A673 (cell line): ENCODE results near the gene TAF6. TPM values are rescaled to one million over a fixed set of nuclear protein-coding genes. Genes with fewer than 3 reads are reported as not detected.
"Not testable (repeated sequence)": the region's sequence is repeated elsewhere in the genome, so short reads cannot be mapped to it uniquely, and the experiment has no call there.

Experiments
- BruUV-seq: library from RNA; stranded (reverse); fragments of 400-500 nt; replicated peaks from 2 replicates; lab custom pipeline; 2021; lab: Mats Ljungman, UMichigan
- CTCF ChIA-PET: fragments of 300-600 bp; sonication (Branson Sonifier 250); formaldehyde crosslinking; loops from one replicate; lab custom pipeline; 2022; ENCODE audit warnings: antibody characterized with exemption; lab: Charles Lee
- POLR2A ChIA-PET: fragments of 300-600 bp; sonication (Branson Sonifier 250); formaldehyde crosslinking; loops from one replicate; lab custom pipeline; 2022; ENCODE audit warnings: antibody characterized with exemption; ENCODE audit not compliant: low non-redundant PET; lab: Charles Lee
- DNase-seq: peaks from one replicate; pipeline ENCODE4 v3.0.0-alpha.2; 2015; ENCODE audit warnings: low spot score
- H3K27ac ChIP-seq: fragments of 200-600 bp; sonication (generic); 2 replicates; pipeline ENCODE4 v1.5.1; 2016; ENCODE audit warnings: mixed run types, low read depth, mild to moderate bottlenecking, mixed read lengths, antibody characterized with exemption, low read length; ENCODE audit not compliant: poor library complexity, severe bottlenecking
- H3K27me3 ChIP-seq: fragments of 200-600 bp; sonication (generic); replicated peaks from 2 replicates; pipeline ENCODE4 v1.6.1; 2017; ENCODE audit warnings: mixed run types, low read depth, mild to moderate bottlenecking, mixed read lengths, antibody characterized with exemption, low read length; ENCODE audit not compliant: insufficient read depth, poor library complexity
- H3K36me3 ChIP-seq: fragments of 200-600 bp; sonication (generic); 2 replicates; pipeline ENCODE4 v1.6.1; 2016; ENCODE audit warnings: mixed run types, mild to moderate bottlenecking, mixed read lengths, antibody characterized with exemption, low read length; ENCODE audit not compliant: insufficient read depth, poor library complexity, severe bottlenecking
- H3K4me1 ChIP-seq: fragments of 200-600 bp; sonication (generic); 2 replicates; pipeline ENCODE4 v1.6.1; 2017; ENCODE audit warnings: mixed run types, mild to moderate bottlenecking, mixed read lengths, antibody characterized with exemption, low read length; ENCODE audit not compliant: insufficient read depth, poor library complexity, severe bottlenecking
- H3K4me3 ChIP-seq: fragments of 200-600 bp; sonication (generic); 2 replicates; pipeline ENCODE4 v1.5.1; 2016; ENCODE audit warnings: low read depth, mixed run types, mild to moderate bottlenecking, mixed read lengths, low read length; ENCODE audit not compliant: poor library complexity, severe bottlenecking
- H3K9me3 ChIP-seq: fragments of 200-600 bp; sonication (generic); 2 replicates; pipeline ENCODE4 v1.6.1; 2016; ENCODE audit warnings: mixed run types, low read depth, mild to moderate bottlenecking, mixed read lengths, antibody characterized with exemption, low read length; ENCODE audit not compliant: poor library complexity, severe bottlenecking
- CTCF ChIP-seq: fragments of 300-800, 200-600 bp; sonication (generic); conservative IDR thresholded peaks from 2 replicates; pipeline ENCODE4 v1.5.1; 2017; ENCODE audit warnings: low read depth, mild to moderate bottlenecking, antibody characterized with exemption, low read length, moderate library complexity, mixed read lengths
- EZH2 ChIP-seq: fragments of 200-600 bp; sonication (generic); IDR thresholded peaks from 2 replicates; pipeline ENCODE4 v1.6.1; 2017; ENCODE audit warnings: borderline replicate concordance, low read depth, mild to moderate bottlenecking, mixed read lengths, antibody characterized with exemption, low read length; ENCODE audit not compliant: poor library complexity, severe bottlenecking
- intact Hi-C: fragments of 100-400 bp; cut with micrococcal nuclease; formaldehyde crosslinking; loops from one replicate; pipeline ENCODE4 v1.10.0; 2022; ENCODE audit not compliant: unreplicated experiment
- total RNA-seq: library from RNA; stranded (reverse); gene quantifications from 2 replicates; pipeline ENCODE4 v1.2.3, GENCODE V29; 2021

TAF6 gene
- total RNA-seq, 1 experiment from 2014 or later, result 97.3 TPM

GRCh38 chr7:100148559-100149328 lies 29.6 kb upstream of the TAF6 start, which contains the start of gene LAMTOR4:
Gene LAMTOR4 (plus strand): TSS chr7:100148918. CDS start chr7:100148973, 55 bp downstream.
- POLR2A ChIA-PET, result interaction anchor here (0.7 to 1.0 kb wide), 2 partner anchors 24 to 282 kb away, joined by 3 read pairs; no protein-coding TSS in a partner anchor
- Histone ChIP-seq H3K9me3 (no peaks in the 10 kb centered on the region), H3K27me3 (no peaks in the 10 kb centered on the region), H3K36me3 (no peaks in the 10 kb centered on the region), H3K4me1 (peaks cover 13% of the 10 kb centered on the region), H3K27ac (peak within 1 kb of the TSS; percentile 75), H3K4me3 (peak within 1 kb of the TSS; percentile 75)
- TF ChIP-seq CTCF, result no peak
- no peak for TF ChIP-seq EZH2
- DNase-seq, result peak; percentile 99
- intact Hi-C loops, result loop anchor here (1.0 kb wide), 1 partner anchor 10 kb away; the partner anchor contains the start of gene TRAPPC14
- CTCF ChIA-PET, result interaction anchor here (0.6 to 1.0 kb wide), 4 partner anchors 9 to 373 kb away, joined by 3 to 4 read pairs (median 3); no protein-coding TSS in a partner anchor
- no TSS peak for BruUV-seq

GRCh38 chr7:100148225-100148558 lies 29.0 kb upstream of the TAF6 start:
- Histone ChIP-seq H3K4me1 (peaks cover 11% of the 10 kb centered on the region), H3K27ac (peak overlapping the region; percentile 75), H3K9me3 (no peaks in the 10 kb centered on the region), H3K36me3 (no peaks in the 10 kb centered on the region), H3K4me3 (peak overlapping the region; percentile 75), H3K27me3 (no peaks in the 10 kb centered on the region)
- no peak for DNase-seq
- ChIA-PET CTCF (interaction anchor here (0.6 to 1.0 kb wide), 2 partner anchors 10 to 42 kb away, joined by 3 read pairs; no protein-coding TSS in a partner anchor), POLR2A (interaction anchor here (0.7 to 1.0 kb wide), 3 partner anchors 23 to 282 kb away, joined by 3 to 9 read pairs (median 3); no protein-coding TSS in a partner anchor)
- no TSS peak for BruUV-seq
- intact Hi-C loops, result loop anchor here (1.0 kb wide), 1 partner anchor 10 kb away; the partner anchor contains the start of gene TRAPPC14
- TF ChIP-seq EZH2 (no peak), CTCF (no peak)

GRCh38 chr7:100147278-100147677 lies 28.1 kb upstream of the TAF6 start:
- no peak overlapping the region for H3K4me3 ChIP-seq
- POLR2A ChIA-PET, result no interaction called here
- H3K4me1 ChIP-seq, result peaks cover 8% of the 10 kb centered on the region
- no peaks in the 10 kb centered on the region for H3K36me3 ChIP-seq
- no peak for TF ChIP-seq CTCF
- TF ChIP-seq EZH2, result no peak
- no peak overlapping the region for H3K27ac ChIP-seq
- intact Hi-C loops, result no loop called here
- no peak for DNase-seq
- no peaks in the 10 kb centered on the region for H3K9me3 ChIP-seq
- no TSS peak for BruUV-seq
- no peaks in the 10 kb centered on the region for H3K27me3 ChIP-seq
- CTCF ChIA-PET, result no interaction called here

- H3K27me3 ChIP-seq, DNase-seq, BruUV-seq, H3K4me1 ChIP-seq, POLR2A ChIA-PET, CTCF ChIA-PET, H3K27ac ChIP-seq, intact Hi-C loops, H3K36me3 ChIP-seq, H3K9me3 ChIP-seq, H3K4me3 ChIP-seq: not testable (repeated sequence)
Observed at GRCh38 chr7:100146350-100146749, 27.2 kb upstream of the TAF6 start.
